ENCODE results near the gene CHMP3. TPM values are rescaled to one million over a fixed set of nuclear protein-coding genes. Genes with fewer than 3 reads are reported as not detected.
"Not testable (repeated sequence)": the region's sequence is repeated elsewhere in the genome, so short reads cannot be mapped to it uniquely, and the experiment has no call there.

Gene CHMP3
- total and polyA plus RNA-seq, 3 donors from 2014 or later: 64.6 to 163 (median 89.4) TPM

GRCh38 chr2:86498468-86499260, 64.6 kb downstream of the CHMP3 start:
- no peaks in the 10 kb centered on the region for H3K27me3 ChIP-seq
- DNase-seq: no peak
- H3K4me1 ChIP-seq: no peaks in the 10 kb centered on the region
- no peaks in the 10 kb centered on the region for H3K9me3 ChIP-seq
- WGBS, 2 donors: 88 to 93% methylated on average over 3 of the region's 3 CpGs
- H3K36me3 ChIP-seq (ENCODE audit: low read depth, missing control alignments): no peaks in the 10 kb centered on the region
- H3K27ac ChIP-seq: no peak overlapping the region
- H3K4me3 ChIP-seq: no peak overlapping the region
- no peak for TF ChIP-seq CTCF (IDR thresholded peaks at IDR 0.05)
- TF ChIP-seq POLR2A (IDR thresholded peaks at IDR 0.05): no peak
- intact Hi-C loops (cut with DNase I; ENCODE audit: low total_unique reads): no loop called here

DNA sequence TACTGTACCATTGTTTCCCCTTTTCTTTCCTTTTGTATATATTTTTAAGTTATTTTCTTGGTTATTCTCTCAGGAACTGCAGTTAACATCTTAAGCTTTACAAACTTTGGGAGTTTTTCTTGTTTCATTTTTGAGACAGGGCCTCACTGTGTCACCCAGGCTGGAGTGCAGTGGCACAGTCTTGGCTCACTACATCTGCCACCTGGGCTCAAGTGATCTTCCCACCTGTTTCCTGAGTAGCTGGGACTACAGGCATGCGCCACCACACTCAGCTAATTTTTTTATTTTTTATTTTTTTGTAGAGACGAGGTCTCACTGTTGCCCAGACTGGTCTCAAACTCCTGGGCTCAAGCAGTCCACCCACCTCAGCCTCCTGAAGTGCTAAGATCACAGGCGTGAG, 66.9 kb downstream of the CHMP3 start:
- H3K4me1 ChIP-seq; H3K27me3 ChIP-seq; H3K27ac ChIP-seq; intact Hi-C loops (cut with DNase I; ENCODE audit: low total_unique reads); H3K36me3 ChIP-seq (ENCODE audit: low read depth, missing control alignments); H3K9me3 ChIP-seq; H3K4me3 ChIP-seq; DNase-seq: not testable (repeated sequence)
- 86 to 89% methylated on average over 3 of the region's 3 CpGs for WGBS, 2 donors

DNA sequence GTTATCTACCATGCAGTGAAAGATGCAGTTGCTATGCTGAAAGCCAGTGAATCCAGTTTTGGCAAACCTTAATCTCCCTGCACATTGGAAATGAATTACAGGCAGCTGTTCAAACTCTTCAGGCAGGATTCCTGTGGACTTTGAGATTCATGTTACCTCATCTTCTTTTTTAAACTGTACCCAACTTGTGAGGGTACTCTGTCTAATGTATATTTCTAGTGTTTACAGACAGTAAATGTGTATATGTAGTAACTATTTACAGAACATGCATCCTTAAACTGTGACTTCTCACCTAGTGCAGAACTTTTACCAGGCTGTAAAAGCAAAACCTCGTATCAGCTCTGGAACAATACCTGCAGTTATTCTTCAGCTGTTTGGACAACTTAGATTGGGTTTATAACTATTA, 71.2 kb downstream of the CHMP3 start:
- Histone ChIP-seq H3K4me1 (no peaks in the 10 kb centered on the region), H3K36me3 (ENCODE audit: low read depth, missing control alignments) (no peaks in the 10 kb centered on the region), H3K27me3 (no peaks in the 10 kb centered on the region), H3K4me3 (no peak overlapping the region), H3K27ac (no peak overlapping the region), H3K9me3 (no peaks in the 10 kb centered on the region)
- intact Hi-C loops (cut with DNase I; ENCODE audit: low total_unique reads): no loop called here
- DNase-seq: no peak
- no peak for TF ChIP-seq POLR2A (IDR thresholded peaks at IDR 0.05)
- no peak for TF ChIP-seq CTCF (IDR thresholded peaks at IDR 0.05)
- WGBS, 2 donors: 82 to 86% methylated on average over 1 of the region's 1 CpG

DNA sequence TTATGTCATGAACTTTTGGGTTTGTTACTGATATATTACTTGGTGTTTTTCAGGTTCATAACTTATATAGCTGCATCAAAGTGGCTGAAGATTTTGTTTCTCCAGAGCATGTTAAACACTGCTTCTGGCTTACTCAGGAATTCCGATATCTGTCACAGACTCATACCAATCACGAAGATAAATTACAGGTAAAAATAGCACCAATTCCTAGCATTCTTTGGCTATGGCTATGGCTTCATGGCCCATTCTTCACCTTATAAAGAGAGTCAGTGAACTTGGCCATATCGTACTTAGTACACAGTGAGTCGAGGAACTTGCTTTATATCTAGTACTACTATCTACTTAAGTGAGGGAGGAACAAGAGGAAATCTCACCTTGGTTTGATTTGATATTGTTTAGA, 72.2 kb downstream of the CHMP3 start:
- no peak for TF ChIP-seq POLR2A (IDR thresholded peaks at IDR 0.05)
- TF ChIP-seq CTCF (IDR thresholded peaks at IDR 0.05): no peak
- Histone ChIP-seq H3K9me3 (no peaks in the 10 kb centered on the region), H3K27ac (no peak overlapping the region), H3K4me3 (no peak overlapping the region), H3K36me3 (ENCODE audit: low read depth, missing control alignments) (no peaks in the 10 kb centered on the region), H3K4me1 (no peaks in the 10 kb centered on the region), H3K27me3 (no peaks in the 10 kb centered on the region)
- intact Hi-C loops (cut with DNase I; ENCODE audit: low total_unique reads): no loop called here
- WGBS, 2 donors: 86 to 88% methylated on average over 4 of the region's 4 CpGs
- DNase-seq: no peak

- H3K4me3 ChIP-seq: no peak overlapping the region
- WGBS, 2 donors: 94 to 96% methylated on average over 4 of the region's 4 CpGs
- H3K36me3 ChIP-seq (ENCODE audit: low read depth, missing control alignments): no peaks in the 10 kb centered on the region
- TF ChIP-seq POLR2A (IDR thresholded peaks at IDR 0.05): no peak
- no peak for TF ChIP-seq CTCF (IDR thresholded peaks at IDR 0.05)
- no peak overlapping the region for H3K27ac ChIP-seq
- no peaks in the 10 kb centered on the region for H3K4me1 ChIP-seq
- intact Hi-C loops (cut with DNase I; ENCODE audit: low total_unique reads): no loop called here
- H3K9me3 ChIP-seq: no peaks in the 10 kb centered on the region
- H3K27me3 ChIP-seq: no peaks in the 10 kb centered on the region
- DNase-seq: no peak
Observed at GRCh38 chr2:86490245-86490644, 73.0 kb downstream of the CHMP3 start.

Measured in testis (tissue), 3 donors.